Activated T-helper 9 cell treated with anti-CD3 and anti-CD28 coated beads, Interleukin-2, amount 50 U/mL, for 16 hours (primary cell): Measurements from ENCODE around the gene WDR5B.
"Not testable (repeated sequence)": the region's sequence is repeated elsewhere in the genome, so short reads cannot be mapped to it uniquely, and the experiment has no call there.

Experiments
- DNase-seq: peaks from one replicate; pipeline ENCODE4 v3.0.0-alpha.2; 2020; ENCODE audit warnings: low read depth

Gene WDR5B

DNA sequence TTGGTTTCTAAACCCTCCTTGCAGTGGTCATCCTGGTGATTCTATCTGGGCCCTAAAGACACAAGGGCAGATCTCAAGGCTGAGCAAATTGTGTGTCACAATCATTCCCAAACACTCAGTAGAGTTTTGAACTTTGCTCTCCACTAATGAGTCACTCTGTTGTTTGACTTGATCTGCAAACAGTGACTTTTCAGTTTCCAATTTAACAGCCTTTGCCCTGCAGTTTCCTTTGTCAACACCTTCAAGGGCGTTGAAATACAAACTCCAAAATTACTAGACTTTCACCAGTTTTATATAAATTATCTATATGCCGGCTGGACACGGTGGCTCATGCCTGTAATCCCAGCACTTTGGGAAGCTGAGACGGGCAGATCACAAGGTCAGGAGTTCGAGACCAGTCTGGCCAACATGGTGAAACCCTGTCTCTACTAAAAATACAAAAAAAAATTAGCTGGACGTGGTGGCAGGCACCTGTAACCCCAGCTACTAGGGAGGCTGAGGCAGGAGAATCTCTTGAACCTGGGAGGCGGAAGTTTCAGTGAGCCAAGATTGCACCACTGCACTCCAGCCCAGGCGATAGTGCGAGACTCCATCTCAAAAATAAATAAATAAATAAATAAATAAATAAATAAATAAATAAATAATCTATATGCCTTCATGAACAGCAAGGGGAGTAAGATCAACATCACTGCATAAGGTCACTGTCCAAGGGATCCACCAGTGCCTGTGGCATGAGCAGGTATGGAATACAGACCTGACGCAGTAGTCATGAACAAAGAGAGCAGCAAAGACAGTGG lies 50.1 kb downstream of the WDR5B start:
- not testable (repeated sequence) for DNase-seq

DNA sequence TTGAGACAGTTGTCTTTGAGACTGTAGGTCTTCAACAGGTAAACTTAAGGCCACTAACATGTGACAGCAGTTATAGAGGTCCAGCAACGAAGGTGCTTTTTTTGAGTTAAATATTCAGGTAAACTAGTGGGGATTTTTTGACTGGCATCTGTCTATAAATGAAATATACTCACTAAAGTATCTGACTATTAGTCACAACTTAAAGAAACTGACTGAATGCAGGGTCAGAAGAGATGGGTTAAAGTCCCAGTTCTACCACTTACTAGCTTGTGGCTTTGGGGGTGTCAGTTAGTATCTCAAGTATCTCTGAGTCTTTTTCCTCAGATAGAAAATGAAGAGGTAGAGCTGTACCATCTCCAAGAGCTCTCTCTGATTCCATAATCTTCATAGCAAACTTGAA lies 50.8 kb downstream of the WDR5B start:
- no peak for DNase-seq

DNA sequence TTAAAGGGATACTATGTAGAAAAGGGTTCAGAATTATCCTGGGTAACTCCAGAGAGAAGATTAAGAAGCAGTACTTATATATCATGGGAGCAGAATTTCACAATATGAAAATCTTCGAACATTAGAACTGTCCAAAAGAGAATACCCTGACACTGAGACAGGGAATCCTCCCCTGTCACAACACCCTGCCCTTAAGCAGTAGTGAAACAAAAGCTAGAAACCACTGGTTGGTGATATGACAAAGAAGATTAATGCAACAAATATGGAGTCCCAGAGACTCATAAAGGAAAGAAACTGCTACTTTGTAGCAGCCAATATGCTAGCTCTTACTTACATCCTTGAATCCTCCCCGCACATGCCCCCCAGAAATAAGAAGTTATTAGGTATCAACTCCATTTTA lies 51.4 kb downstream of the WDR5B start:
- DNase-seq = no peak
